Activated CD4-positive, alpha-beta T cell treated with anti-CD3 and anti-CD28 coated beads, Interleukin-2, amount 50 U/mL, for 16 hours (primary cell): ENCODE measurements around the gene FAM72B.
"Not testable (repeated sequence)": the region's sequence is repeated elsewhere in the genome, so short reads cannot be mapped to it uniquely, and the experiment has no call there.

ENCODE experiments used
- DNase-seq: peaks from one replicate; pipeline ENCODE4 v3.0.0-alpha.2; 2020

FAM72B gene

GRCh38 chr1:121199763-121200162 lies 15.6 kb upstream of the FAM72B start:
- not testable (repeated sequence) for DNase-seq

- not testable (repeated sequence) for DNase-seq
These were observed 13.1 kb upstream of the FAM72B start for GRCh38 chr1:121197095-121197882.

- not testable (repeated sequence) for DNase-seq
These were observed 8.4 kb upstream of the FAM72B start for GRCh38 chr1:121192512-121192911.

GRCh38 chr1:121187914-121188313 lies 3.8 kb upstream of the FAM72B start:
- not testable (repeated sequence) for DNase-seq

- DNase-seq: not testable (repeated sequence)
These were observed 2.1 kb upstream of the FAM72B start for GRCh38 chr1:121186191-121186590.

- DNase-seq: not testable (repeated sequence)
These were observed 1.1 kb upstream of the FAM72B start for GRCh38 chr1:121185140-121185708.

- not testable (repeated sequence) for DNase-seq
These were observed 273 bp downstream of the FAM72B start for GRCh38 chr1:121183867-121184266.

- not testable (repeated sequence) for DNase-seq
These were observed 5.9 kb downstream of the FAM72B start for GRCh38 chr1:121178197-121178596.

GRCh38 chr1:121176649-121177048 lies 7.5 kb downstream of the FAM72B start:
- not testable (repeated sequence) for DNase-seq

- not testable (repeated sequence) for DNase-seq
These were observed 15.9 kb downstream of the FAM72B start for GRCh38 chr1:121168152-121168668.

- not testable (repeated sequence) for DNase-seq
These were observed 16.9 kb downstream of the FAM72B start for GRCh38 chr1:121167225-121167738.

- not testable (repeated sequence) for DNase-seq
These were observed 18.8 kb downstream of the FAM72B start for GRCh38 chr1:121165296-121165695.

- not testable (repeated sequence) for DNase-seq
These were observed 20.0 kb downstream of the FAM72B start for GRCh38 chr1:121163850-121164757.

GRCh38 chr1:121161199-121161901 lies 22.8 kb downstream of the FAM72B start:
- not testable (repeated sequence) for DNase-seq

GRCh38 chr1:121160118-121160517 lies 24.0 kb downstream of the FAM72B start:
- not testable (repeated sequence) for DNase-seq

GRCh38 chr1:121157609-121158008 lies 26.5 kb downstream of the FAM72B start:
- DNase-seq: not testable (repeated sequence)

- DNase-seq: not testable (repeated sequence)
These were observed 27.1 kb downstream of the FAM72B start for GRCh38 chr1:121156958-121157603.

GRCh38 chr1:121155671-121156358 lies 28.3 kb downstream of the FAM72B start:
- not testable (repeated sequence) for DNase-seq

- DNase-seq: not testable (repeated sequence)
These were observed 29.3 kb downstream of the FAM72B start for GRCh38 chr1:121154811-121155210.

- not testable (repeated sequence) for DNase-seq
These were observed 31.4 kb downstream of the FAM72B start for GRCh38 chr1:121152788-121153187.

GRCh38 chr1:121151294-121151693 lies 32.8 kb downstream of the FAM72B start:
- DNase-seq: not testable (repeated sequence)
